Measurements from ENCODE around the gene STK38L. TPM values are rescaled to one million over a fixed set of nuclear protein-coding genes. Genes with fewer than 3 reads are reported as not detected.

STK38L gene
- total RNA-seq, 4 donors from 2014 or later, result 70.0 to 111 (median 79.2) TPM

GRCh38 chr12:27335364-27336281 is 91.5 kb downstream of the STK38L start:
- Histone ChIP-seq H3K9me3 (no peaks in the 10 kb centered on the region), H3K27ac (no peak overlapping the region), H3K4me1 (peaks cover 4 to 28% (median 4%) of the 10 kb centered on the region in 3 donors), H3K4me3 (no peak overlapping the region), H3K27me3 (no peaks in the 10 kb centered on the region), H3K36me3 (no peaks in the 10 kb centered on the region)
- no peak for ATAC-seq
- TF ChIP-seq EP300 (IDR thresholded peaks at IDR 0.05) (no peak), POLR2A (IDR thresholded peaks at IDR 0.05) (no peak), POLR2AphosphoS5 (IDR thresholded peaks at IDR 0.05) (no peak)
- TF ChIP-seq, protein P1, sequence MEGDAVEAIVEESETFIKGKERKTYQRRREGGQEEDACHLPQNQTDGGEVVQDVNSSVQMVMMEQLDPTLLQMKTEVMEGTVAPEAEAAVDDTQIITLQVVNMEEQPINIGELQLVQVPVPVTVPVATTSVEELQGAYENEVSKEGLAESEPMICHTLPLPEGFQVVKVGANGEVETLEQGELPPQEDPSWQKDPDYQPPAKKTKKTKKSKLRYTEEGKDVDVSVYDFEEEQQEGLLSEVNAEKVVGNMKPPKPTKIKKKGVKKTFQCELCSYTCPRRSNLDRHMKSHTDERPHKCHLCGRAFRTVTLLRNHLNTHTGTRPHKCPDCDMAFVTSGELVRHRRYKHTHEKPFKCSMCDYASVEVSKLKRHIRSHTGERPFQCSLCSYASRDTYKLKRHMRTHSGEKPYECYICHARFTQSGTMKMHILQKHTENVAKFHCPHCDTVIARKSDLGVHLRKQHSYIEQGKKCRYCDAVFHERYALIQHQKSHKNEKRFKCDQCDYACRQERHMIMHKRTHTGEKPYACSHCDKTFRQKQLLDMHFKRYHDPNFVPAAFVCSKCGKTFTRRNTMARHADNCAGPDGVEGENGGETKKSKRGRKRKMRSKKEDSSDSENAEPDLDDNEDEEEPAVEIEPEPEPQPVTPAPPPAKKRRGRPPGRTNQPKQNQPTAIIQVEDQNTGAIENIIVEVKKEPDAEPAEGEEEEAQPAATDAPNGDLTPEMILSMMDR (IDR thresholded peaks at IDR 0.05), result no peak
- WGBS, 2 donors (ENCODE audit: low coverage in 1 of 2), result 64 to 78% methylated on average over 5 of the region's 5 CpGs

DNA sequence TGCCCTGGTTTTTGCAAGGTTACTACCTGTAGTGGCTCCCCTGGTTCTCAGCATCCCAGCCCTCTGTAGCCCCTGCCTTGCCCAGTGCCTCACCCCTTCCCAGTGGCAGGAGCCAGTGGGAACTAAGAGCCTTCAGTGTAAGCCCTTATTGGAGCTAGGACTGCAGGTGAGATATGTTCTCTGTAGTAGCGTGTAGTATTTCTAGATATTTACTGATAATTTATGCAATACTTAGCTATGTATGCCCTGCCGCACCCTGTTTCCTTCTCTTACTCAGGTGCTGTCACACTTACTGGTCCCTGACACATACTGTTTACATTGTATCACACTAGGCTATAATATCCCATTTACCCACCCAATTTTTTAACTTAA is 92.2 kb downstream of the STK38L start:
- TF ChIP-seq POLR2A (IDR thresholded peaks at IDR 0.05) (no peak), EP300 (IDR thresholded peaks at IDR 0.05) (no peak)
- TF ChIP-seq, protein P1 (IDR thresholded peaks at IDR 0.05), result no peak
- Histone ChIP-seq H3K9me3 (no peaks in the 10 kb centered on the region), H3K4me3 (no peak overlapping the region), H3K36me3 (no peaks in the 10 kb centered on the region), H3K27ac (no peak overlapping the region), H3K4me1 (peaks cover 3 to 25% (median 4%) of the 10 kb centered on the region in 3 donors), H3K27me3 (no peaks in the 10 kb centered on the region)
- no peak for ATAC-seq
- WGBS, 2 donors (ENCODE audit: low coverage in 1 of 2), result 80 to 100% methylated on average over 1 to 2 of the region's 2 CpGs

DNA sequence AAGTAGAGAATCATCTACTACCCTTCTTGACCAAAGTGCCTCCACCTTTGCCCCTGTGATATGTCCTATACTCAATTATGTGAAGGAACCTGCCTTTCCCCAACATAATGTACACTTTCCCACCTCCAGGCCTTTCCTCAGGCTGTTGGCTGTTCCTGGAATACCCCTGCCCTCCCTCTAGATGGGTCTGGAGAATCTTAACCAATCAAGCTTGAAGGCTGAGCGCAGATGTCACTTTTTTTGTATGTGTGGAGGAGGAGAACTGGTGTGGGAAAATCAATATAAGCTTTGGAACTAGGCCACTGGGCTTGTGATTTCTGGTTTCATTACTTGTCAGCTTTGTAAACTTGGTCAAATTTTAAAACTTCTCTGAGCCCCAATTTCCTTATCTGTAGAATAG is 93.3 kb downstream of the STK38L start:
- no peak overlapping the region for H3K27ac ChIP-seq
- 80 to 100% methylated on average over 1 of the region's 1 CpG for WGBS, 2 donors (ENCODE audit: low coverage in 1 of 2)
- H3K9me3 ChIP-seq, result no peaks in the 10 kb centered on the region
- no peaks in the 10 kb centered on the region for H3K27me3 ChIP-seq
- H3K4me3 ChIP-seq, result no peak overlapping the region
- H3K4me1 ChIP-seq, result peaks cover 0 to 14% (median 1%) of the 10 kb centered on the region in 3 donors
- ATAC-seq, result no peak
- no peak for TF ChIP-seq EP300 (IDR thresholded peaks at IDR 0.05)
- TF ChIP-seq POLR2AphosphoS5 (IDR thresholded peaks at IDR 0.05), result no peak
- no peak for TF ChIP-seq POLR2A (IDR thresholded peaks at IDR 0.05)
- TF ChIP-seq, protein P1 (IDR thresholded peaks at IDR 0.05), result no peak
- no peaks in the 10 kb centered on the region for H3K36me3 ChIP-seq

DNA sequence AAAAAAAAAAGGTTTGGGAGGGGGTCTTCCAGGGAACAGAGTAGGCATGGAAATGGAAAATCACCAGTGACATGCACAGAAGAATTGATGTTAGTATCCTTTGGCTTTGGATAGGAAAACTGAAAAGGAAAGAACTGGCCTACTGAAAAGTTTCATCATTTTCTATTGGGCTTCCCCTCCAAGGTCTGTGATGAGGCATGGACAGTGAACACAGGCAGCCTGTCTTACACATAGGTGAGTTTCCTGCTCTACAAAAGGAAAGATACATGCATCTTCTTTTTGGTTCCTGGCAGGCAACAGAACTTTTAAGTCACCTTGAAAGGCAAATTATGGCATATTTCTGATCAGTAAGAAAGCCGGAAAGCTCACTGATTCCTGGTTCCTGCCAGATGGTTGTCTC is 94.4 kb downstream of the STK38L start:
- TF ChIP-seq, protein P1 (IDR thresholded peaks at IDR 0.05), result no peak
- TF ChIP-seq EP300 (IDR thresholded peaks at IDR 0.05) (no peak), POLR2AphosphoS5 (IDR thresholded peaks at IDR 0.05) (no peak), POLR2A (IDR thresholded peaks at IDR 0.05) (no peak)
- no peak overlapping the region for H3K4me3 ChIP-seq
- H3K27me3 ChIP-seq, result no peaks in the 10 kb centered on the region
- H3K9me3 ChIP-seq, result no peaks in the 10 kb centered on the region
- no peak overlapping the region for H3K27ac ChIP-seq
- no peak for ATAC-seq
- peaks cover 0 to 6% (median 0%) of the 10 kb centered on the region in 3 donors for H3K4me1 ChIP-seq
- no peaks in the 10 kb centered on the region for H3K36me3 ChIP-seq
- 93 to 100% methylated on average over 1 of the region's 1 CpG for WGBS, 2 donors (ENCODE audit: low coverage in 1 of 2)

- H3K27me3 ChIP-seq, result no peaks in the 10 kb centered on the region
- H3K9me3 ChIP-seq, result no peaks in the 10 kb centered on the region
- H3K36me3 ChIP-seq, result no peaks in the 10 kb centered on the region
- no peaks in the 10 kb centered on the region for H3K4me1 ChIP-seq
- ATAC-seq, result no peak
- H3K4me3 ChIP-seq, result no peak overlapping the region
- no peak overlapping the region for H3K27ac ChIP-seq
- WGBS, 2 donors (ENCODE audit: low coverage in 1 of 2), result 84 to 92% methylated on average over 3 of the region's 3 CpGs
- TF ChIP-seq EP300 (IDR thresholded peaks at IDR 0.05), result no peak
- TF ChIP-seq POLR2A (IDR thresholded peaks at IDR 0.05), result no peak
- TF ChIP-seq, protein P1 (IDR thresholded peaks at IDR 0.05), result no peak
- TF ChIP-seq POLR2AphosphoS5 (IDR thresholded peaks at IDR 0.05), result no peak
Observed at GRCh38 chr12:27340971-27341370, 96.9 kb downstream of the STK38L start.
